ENCODE data around the gene NOD2. TPM values are rescaled to one million over a fixed set of nuclear protein-coding genes. Genes with fewer than 3 reads are reported as not detected.
A peak's percentile ranks its signal among the peaks of the same experiment; 100 is the strongest.

The NOD2 gene
- total and polyA plus RNA-seq, 2 experiments from 2014 or later: 0.27 to 0.66 TPM

GRCh38 chr16:50741781-50742575, 48.6 kb downstream of the NOD2 start, which contains the start of gene CYLD:
TSS of gene CYLD (plus strand) at chr16:50742086. CDS start at chr16:50749699, 7,613 bp downstream.
- Mint-ChIP-seq H3K27ac (no peak within 1 kb of the TSS), H3K27me3 (ENCODE audit: insufficient read depth, low read depth, poor library complexity) (peaks cover 2% of the 10 kb centered on the region), H3K4me1 (peaks cover 34% of the 10 kb centered on the region), H3K4me3 (peak within 1 kb of the TSS; percentile 83), H3K36me3 (ENCODE audit: low read depth) (no peaks in the 10 kb centered on the region; the same call in 2 of the 3 replicates), H3K9me3 (no peaks in the 10 kb centered on the region; the same call in 2 of the 3 replicates)
- peak; percentile 100 for DNase-seq (ENCODE audit: low spot score)
- Histone ChIP-seq H3K9me2 (ENCODE audit: insufficient read depth) (no peaks in the 10 kb centered on the region), H3K27ac (ENCODE audit: low read depth) (no peak within 1 kb of the TSS), H3K79me2 (replicated peaks; ENCODE audit: insufficient read depth) (no peaks in the 10 kb centered on the region), H3K27me3 (ENCODE audit: insufficient read depth) (no peaks in the 10 kb centered on the region), H2AFZ (peak within 1 kb of the TSS; percentile 84), H3K4me1 (ENCODE audit: insufficient read depth) (peaks cover 30% of the 10 kb centered on the region), H3K4me3 (peak within 1 kb of the TSS; percentile 74), H3F3A (replicated peaks; ENCODE audit: low read depth) (no peaks in the 10 kb centered on the region), H3K4me2 (peak within 1 kb of the TSS; percentile 74), H3K36me3 (ENCODE audit: insufficient read depth) (no peaks in the 10 kb centered on the region), H4K20me1 (replicated peaks; ENCODE audit: insufficient read depth) (no peaks in the 10 kb centered on the region)
- TF ChIP-seq CREB1 (CRISPR knock-in tag; IDR thresholded peaks at IDR 0.05; ENCODE audit: low read depth) (peak; percentile 50; the same call in 1 of the 2 replicates), REST (IDR thresholded peaks at IDR 0.05; ENCODE audit: unreplicated experiment) (no peak), POLR2AphosphoS5 (IDR thresholded peaks at IDR 0.05; ENCODE audit: low read depth) (peak; percentile 42; the same call in 1 of the 2 replicates), ETS1 (IDR thresholded peaks at IDR 0.05) (peak; percentile 62; the same call in 1 of the 2 replicates)
- peak; percentile 97 for ATAC-seq

GRCh38 chr16:50742576-50743200, 49.3 kb downstream of the NOD2 start:
- Mint-ChIP-seq H3K4me3 (peak overlapping the region; percentile 83), H3K9me3 (no peaks in the 10 kb centered on the region; the same call in 2 of the 3 replicates), H3K36me3 (ENCODE audit: low read depth) (no peaks in the 10 kb centered on the region; the same call in 2 of the 3 replicates), H3K27ac (no peak overlapping the region), H3K4me1 (peaks cover 37% of the 10 kb centered on the region), H3K27me3 (ENCODE audit: insufficient read depth, low read depth, poor library complexity) (peaks cover 2% of the 10 kb centered on the region)
- H3K4me1 ChIP-seq (ENCODE audit: insufficient read depth): peaks cover 30% of the 10 kb centered on the region
- H3K79me2 ChIP-seq (replicated peaks; ENCODE audit: insufficient read depth): no peaks in the 10 kb centered on the region
- H2AFZ ChIP-seq: 0 out of 2 replicates have a peak overlapping the region, but pooled peaks have one; percentile 29
- H4K20me1 ChIP-seq (replicated peaks; ENCODE audit: insufficient read depth): no peaks in the 10 kb centered on the region
- H3K27me3 ChIP-seq (ENCODE audit: insufficient read depth): no peaks in the 10 kb centered on the region
- DNase-seq (ENCODE audit: low spot score) (peak; percentile 55), ATAC-seq (no peak; the same call in 1 of the 3 replicates)
- H3K4me3 ChIP-seq: peak overlapping the region; percentile 74
- H3F3A ChIP-seq (replicated peaks; ENCODE audit: low read depth): no peaks in the 10 kb centered on the region
- H3K4me2 ChIP-seq: peak overlapping the region; percentile 74
- H3K9me2 ChIP-seq (ENCODE audit: insufficient read depth): no peaks in the 10 kb centered on the region
- no peak overlapping the region for H3K27ac ChIP-seq (ENCODE audit: low read depth)
- H3K36me3 ChIP-seq (ENCODE audit: insufficient read depth): no peaks in the 10 kb centered on the region
- no peak for TF ChIP-seq JUNB (IDR thresholded peaks at IDR 0.05; ENCODE audit: unreplicated experiment)
- no peak for TF ChIP-seq EZH2phosphoT487 (IDR thresholded peaks at IDR 0.05; ENCODE audit: unreplicated experiment)
- no peak for TF ChIP-seq ETS1 (IDR thresholded peaks at IDR 0.05)
- TF ChIP-seq EZH2 (IDR thresholded peaks at IDR 0.05; ENCODE audit: low read depth, unreplicated experiment): no peak
- TF ChIP-seq REST (IDR thresholded peaks at IDR 0.05; ENCODE audit: unreplicated experiment): no peak
- TF ChIP-seq ZNF114 (CRISPR knock-in tag; IDR thresholded peaks at IDR 0.05): no peak
- no peak for TF ChIP-seq STAT1 (IDR thresholded peaks at IDR 0.05; ENCODE audit: unreplicated experiment)
- no peak for TF ChIP-seq ZNF331 (CRISPR knock-in tag; IDR thresholded peaks at IDR 0.05; ENCODE audit: low read depth)
